Suprapubic skin (tissue), 3 donors: Measurements from ENCODE around the gene TTBK2.

ENCODE experiments used
- CTCF ChIP-seq, 2 donors: fragments of 200-600 bp in 1 of 2; fragments of 450-650 bp in 1 of 2; sonication (generic) in 1 of 2; IDR thresholded peaks; one replicate each; pipeline ENCODE4 v1.5.1; 2016 to 2019; ENCODE audit warnings: antibody characterized with exemption in 2 of 2, mild to moderate bottlenecking in 1 of 2, moderate library complexity in 1 of 2
- POLR2A ChIP-seq, 2 donors: fragments of 450-650 bp; IDR thresholded peaks; one replicate each; pipeline ENCODE4 v1.6.1; 2017; ENCODE audit warnings: antibody characterized with exemption in 2 of 2, mild to moderate bottlenecking in 2 of 2, moderate library complexity in 2 of 2

- TF ChIP-seq CTCF (IDR thresholded peaks at IDR 0.05): no peak
- no peak for TF ChIP-seq POLR2A (IDR thresholded peaks at IDR 0.05)
These were observed 115.8 kb downstream of the TTBK2 start for GRCh38 chr15:42804739-42805138.
